HG03442 (cell line): ENCODE measurements around the gene GADD45G.

Experiments
- ATAC-seq: cut with Tn5 transposase; IDR thresholded peaks from one replicate; pipeline ENCODE4 v1.9.1; 2021; ENCODE audit warnings: mild to moderate bottlenecking, moderate library complexity; ENCODE audit not compliant: unreplicated experiment

Gene GADD45G

DNA sequence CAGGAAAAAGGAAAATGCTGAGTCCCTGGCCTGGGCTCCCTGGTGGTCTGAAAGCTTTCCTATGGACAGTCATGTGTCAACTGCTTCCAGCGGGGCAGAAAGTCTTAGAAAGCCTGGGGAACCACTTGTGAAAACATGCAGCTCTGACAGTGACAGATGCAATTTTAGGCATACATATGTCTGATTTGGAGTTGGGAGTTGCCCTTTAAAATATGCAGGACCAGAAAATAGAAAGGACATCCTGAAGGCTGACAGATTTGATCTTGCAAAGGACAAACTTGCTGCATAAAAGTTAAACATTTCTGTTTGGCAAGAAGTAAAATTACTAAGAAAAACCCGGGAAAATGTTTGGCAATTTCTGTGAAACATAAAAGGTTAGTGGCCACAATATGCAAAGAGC, 23.8 kb downstream of the GADD45G start:
- ATAC-seq: no peak

DNA sequence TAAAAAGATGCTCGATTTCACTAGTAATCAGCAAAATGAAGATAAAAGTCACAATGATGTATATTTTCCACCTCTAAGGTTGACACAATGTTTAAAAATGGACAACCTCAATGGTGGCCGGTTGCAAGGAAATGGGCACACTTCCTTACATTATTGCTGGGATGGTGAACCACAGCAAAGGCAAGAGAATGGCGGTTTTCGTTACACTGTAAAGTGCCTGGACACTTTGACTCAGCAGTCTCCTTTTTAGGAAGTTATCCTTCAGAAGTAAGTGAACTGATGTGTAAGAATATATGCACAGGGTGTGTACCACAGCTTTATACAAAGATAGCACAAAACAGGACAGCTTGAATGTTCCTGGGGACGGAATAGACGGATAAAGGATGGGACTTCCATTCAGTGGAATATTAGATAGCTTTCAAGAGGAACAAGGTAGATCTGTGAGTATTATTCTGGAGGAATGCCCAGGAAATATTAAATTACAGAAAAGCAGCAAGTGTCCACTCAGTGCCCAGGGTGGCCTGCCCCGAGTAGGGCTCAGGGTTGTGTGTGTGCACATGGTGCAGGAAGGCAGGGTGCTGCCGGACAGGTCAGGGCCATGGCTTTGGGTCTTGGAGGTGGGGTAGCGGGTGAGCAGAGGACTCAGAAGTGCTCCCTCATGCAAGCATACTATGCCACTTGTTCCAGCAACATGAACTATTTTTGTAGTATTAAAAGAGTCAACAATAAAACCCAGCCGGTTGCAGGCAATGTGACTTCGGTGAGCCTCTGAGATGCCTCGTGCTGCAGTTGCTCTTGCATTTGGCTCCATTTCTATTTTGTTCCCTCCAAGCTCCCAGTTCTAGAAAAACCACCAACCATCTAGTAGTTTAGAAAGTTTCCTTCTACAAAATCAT, 24.5 kb downstream of the GADD45G start:
- ATAC-seq: no peak

DNA sequence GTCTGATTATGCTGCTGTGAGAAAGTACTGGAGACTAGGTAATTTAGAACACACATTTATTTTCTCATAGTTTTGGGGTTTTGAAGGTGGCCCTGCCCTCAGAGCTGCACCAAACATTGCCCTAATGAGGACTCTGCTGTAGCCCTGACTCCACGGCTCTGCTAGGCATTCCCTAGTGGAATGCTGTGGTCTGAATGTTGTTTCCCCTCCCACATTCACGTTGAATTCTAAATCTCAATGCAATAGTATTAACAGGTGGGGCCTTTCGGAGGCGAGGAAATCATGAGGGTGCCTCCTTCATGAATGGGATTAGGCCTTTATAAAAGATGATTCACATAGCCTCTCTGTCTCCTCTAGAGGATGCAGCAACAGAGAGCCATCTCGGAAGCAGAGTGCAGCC, 25.7 kb downstream of the GADD45G start:
- ATAC-seq: no peak

DNA sequence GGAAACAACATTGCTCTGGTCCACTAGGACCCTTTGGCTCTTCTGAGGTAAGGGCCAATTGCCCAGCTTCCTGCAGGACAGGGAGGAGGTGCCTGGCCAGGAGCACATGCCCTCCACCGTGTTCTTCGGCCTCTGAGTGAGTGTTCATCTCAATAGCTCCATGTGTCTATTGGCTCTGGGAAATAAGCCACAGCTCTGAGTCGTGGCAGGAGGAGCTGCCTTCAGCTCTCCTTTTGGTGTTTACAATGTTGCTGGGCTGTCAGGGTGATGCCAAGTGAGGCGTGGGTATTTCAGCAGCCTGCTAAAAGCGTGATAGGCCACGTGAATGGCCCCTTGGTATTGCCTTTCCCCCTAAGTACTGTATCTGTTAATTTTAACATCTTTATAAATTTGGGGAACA, 26.6 kb downstream of the GADD45G start:
- ATAC-seq: no peak

DNA sequence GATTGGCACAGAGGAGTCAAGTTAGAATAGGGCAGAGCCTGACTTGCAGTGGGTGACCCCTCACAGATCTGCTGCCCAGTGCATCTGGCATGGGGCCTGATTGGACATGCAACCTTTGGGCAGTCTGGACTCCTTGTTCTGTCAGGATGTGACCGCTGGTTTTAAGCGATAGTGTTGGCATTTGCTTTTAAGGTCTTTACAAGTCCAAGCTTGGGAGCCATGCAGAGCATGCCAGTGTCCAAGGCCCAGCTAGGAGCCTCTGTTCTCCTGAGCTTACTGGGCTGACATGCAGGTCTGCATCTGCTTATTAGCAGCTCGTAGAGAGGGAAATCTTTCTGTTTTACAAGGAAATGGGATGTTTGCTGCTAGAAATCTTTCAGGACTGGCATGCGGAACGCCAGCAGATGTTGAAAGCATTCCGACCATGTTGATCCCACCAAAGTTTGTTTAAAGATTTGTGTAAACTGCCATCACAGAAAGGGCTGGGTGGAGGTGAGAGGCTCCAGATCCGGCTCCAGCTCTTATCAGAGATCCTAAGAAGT, 27.5 kb downstream of the GADD45G start:
- ATAC-seq: no peak

DNA sequence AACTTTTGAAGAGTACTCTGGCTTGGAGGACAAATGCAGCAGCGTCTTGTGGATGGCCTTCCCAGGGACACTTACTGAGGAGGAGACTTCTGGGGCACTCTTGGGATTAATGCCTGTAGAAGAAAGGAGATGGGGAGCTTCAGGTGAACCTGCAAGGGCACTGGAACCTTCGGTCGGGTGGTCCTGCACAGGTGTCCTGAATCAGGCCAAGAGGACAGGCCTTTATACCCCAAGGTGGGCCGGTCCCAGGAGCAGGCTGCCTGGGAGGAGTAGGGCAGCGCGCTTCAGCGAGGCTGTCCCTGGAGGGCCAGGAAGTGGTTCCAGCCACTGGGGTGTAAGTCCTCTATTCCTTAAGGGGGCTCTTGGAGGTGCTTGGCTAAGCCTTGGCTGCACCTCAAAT, 27.9 kb downstream of the GADD45G start:
- no peak for ATAC-seq

DNA sequence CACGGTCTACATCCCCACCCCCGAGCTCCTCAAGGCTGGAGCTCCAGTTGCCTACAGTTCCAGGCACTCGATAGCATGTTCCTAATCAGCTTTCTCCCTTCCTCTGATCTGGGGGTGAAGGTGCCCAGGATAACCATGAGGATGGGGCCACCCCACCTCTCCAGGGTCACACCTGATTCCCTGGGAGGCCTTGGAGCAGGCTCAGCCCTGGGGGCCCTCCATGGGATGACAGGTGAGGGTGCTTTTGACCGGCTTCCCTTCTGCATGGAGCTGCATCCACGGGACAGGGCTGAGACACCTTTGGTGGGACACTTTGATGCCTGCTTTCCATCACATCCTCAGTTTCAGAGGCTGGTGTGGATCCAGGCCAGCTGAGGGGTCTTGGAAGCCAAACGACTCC, 28.6 kb downstream of the GADD45G start:
- no peak for ATAC-seq

DNA sequence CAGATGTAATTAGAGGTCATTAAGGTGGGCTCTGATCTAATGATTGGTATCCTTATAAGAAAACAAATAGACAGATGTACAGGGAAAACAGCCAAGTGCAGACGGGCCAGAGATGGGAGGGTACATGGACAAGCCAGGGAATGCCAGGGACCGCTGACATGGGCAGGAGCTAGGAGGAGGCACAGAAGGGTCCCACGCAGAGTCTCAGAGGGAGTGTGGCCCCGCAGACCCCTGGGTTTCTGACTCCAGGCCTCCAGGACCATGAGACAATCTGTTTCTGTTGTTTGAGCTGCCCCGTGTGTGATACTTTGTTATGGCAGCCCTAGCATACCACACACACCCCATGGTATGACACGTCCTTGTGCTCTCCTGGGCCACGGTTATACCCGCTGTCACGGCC, 29.1 kb downstream of the GADD45G start:
- ATAC-seq: no peak

DNA sequence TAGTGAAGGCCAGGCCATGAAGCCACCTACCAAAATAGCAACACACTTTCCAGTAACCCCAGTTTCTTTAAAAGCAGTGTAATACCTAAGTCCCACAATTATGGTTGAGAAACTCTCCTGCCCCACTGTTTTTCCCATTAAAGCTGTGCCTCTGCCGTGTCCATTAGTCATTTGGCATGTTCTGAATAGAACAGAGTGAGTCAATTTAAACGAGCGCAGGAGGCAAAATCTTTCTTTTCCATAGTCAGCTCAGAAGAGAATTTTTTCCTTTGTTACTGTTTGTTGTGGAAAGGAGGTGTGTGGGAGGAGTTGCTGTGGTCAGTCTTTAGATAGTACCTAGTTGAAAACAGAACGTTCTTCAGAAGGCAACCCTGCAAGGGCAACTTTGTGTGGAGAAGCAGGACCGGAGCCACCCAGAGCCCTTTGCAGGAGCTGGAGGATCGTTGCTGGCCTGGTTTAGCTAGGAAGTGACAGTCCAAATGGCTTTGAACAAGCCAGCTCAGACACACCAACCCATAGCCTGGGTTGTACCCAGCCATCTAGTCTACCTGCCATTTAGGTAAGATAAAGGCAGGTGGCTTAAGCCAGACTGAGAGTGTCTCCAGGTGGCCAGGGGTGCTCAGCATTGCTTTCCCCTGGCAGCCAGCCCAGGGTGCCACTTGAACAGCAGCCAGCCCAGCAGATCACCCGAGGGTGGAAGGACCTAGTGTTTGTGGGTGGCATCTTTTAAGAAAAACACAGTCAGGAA, 30.4 kb downstream of the GADD45G start:
- no peak for ATAC-seq

DNA sequence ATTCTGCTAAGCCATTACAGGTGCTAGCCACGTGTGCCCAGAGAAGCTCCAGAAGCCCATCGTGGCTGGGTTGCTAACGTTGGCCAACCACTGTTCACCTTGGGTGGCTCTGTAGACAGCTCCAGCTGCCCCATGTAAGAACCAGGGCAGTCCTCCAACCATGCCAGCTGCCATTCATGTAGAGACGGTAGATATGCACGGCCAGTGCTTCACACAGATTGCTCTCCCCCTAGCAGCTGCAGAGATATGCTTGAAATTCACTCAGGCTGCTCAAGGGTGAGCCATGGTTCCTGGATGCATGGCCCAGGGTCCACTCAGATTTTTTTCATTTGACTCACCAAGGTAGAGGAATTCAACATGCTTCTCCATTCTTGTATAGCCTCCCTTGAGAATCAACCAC, 31.0 kb downstream of the GADD45G start:
- ATAC-seq: no peak

DNA sequence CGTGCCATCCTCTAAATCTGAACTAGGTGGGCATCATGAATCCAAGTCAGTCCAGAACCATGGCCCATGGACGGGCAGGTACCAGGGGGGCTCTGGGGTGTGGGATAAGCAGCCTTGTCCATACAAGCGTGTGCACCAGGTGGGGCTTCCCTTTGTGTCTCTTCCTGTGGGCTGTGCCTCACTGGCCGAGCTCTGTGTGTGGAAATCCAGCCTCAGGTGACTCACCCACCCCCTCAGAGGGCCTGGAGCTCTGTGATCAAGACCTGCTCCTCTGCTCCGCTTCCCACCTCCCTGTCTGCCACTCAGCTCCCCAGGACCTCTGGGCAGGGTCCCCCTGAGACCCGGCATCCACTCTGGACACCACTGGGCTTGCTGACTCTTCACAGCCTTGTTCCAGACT, 33.0 kb downstream of the GADD45G start:
- no peak for ATAC-seq

DNA sequence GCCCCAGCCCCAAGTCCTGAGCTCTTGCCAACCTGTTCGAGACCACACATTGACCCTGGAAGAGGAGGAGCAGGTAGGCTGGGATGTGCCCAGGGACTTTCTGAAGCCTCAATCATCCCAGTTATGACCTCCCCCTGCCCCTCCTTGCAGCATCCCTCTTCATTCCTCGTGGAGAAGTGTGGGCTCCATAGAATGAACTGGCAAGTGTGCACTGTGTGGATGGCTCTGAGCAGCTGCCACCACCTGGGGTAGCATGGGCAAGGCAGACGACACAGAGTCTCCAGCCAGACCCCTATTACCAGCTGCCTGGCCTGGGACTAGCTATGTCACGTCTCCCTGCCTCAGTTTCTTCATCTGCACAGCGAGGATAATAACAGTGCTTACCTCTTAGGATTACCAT, 33.5 kb downstream of the GADD45G start:
- ATAC-seq: no peak

DNA sequence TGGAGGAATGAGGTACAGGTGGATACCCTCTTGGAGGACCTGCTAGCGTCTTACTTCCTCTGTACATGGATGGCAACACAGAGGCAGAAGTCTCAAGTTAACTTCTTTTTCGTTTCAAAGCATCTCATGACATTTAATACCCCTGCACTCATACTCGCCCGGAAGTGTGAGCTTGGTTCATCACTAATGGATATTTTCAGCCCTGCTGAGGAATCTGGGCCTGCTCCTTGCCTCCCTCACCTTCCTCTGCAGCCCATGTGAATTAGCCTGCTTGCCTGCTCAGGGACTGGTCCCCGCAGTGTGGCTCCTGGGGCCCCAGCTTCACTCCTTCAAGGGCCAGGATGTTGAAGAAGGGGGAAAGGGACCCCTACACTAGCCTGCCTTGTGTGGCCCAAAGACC, 34.1 kb downstream of the GADD45G start:
- no peak for ATAC-seq

DNA sequence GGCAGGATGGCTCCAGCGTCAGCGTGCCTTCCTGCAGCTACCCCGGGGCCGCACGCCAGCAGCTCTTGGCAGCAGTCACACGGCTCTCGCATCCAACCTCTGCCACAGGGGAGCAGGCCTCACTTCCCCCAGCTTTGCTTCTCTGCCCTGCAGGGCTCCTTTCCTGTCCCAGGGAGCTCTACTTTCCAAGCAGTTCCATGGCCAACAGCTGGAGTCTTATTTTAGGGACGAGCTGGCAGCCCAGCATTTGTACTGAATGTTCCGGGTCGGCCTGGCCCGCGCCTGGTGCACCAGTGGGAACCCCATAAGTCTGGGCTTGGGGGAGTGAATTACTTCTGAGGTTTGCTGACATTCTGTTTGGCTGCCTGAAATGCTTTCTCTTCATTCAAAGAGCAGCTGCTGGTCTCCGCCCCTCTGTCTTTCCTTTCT, 34.6 kb downstream of the GADD45G start:
- ATAC-seq: no peak

DNA sequence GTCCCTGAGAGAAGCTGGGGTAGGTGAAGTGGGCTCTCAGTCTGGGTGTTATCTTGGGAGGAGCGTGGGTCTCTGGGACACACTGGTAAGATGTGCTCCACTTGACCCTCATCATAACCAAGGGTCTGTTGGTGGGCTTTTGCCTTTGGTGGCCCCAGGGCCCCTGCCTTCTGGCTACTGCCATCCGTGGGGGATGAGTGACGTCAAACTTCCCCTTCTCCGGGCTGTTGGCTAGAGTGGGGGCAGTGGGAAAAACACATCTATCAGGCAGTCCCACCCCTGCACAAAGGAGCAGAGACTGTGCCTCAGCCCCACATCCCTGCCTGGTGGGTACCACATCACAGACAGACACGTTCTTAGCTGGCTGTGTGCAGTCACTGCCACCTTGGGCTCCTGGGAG, 35.1 kb downstream of the GADD45G start:
- ATAC-seq: no peak

DNA sequence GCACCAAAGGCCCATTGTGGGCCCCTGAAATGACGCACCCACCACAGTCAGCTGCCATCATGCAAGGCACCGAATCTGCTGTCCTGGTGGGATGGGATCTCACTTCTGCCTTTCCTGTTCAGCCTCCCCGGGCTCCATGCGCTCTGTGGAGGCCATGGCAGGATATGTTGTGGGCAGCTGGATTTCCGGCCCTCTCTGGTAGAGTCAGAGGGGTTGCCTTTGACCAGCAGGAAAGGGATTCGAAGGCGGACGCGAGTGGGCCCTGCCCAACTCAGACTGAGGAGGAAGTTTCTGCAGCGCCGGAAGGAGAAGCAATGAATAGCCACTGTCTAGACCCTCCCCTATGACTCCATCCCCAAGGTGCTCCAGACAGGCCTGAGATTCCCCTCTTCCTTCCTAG, 35.5 kb downstream of the GADD45G start:
- no peak for ATAC-seq

DNA sequence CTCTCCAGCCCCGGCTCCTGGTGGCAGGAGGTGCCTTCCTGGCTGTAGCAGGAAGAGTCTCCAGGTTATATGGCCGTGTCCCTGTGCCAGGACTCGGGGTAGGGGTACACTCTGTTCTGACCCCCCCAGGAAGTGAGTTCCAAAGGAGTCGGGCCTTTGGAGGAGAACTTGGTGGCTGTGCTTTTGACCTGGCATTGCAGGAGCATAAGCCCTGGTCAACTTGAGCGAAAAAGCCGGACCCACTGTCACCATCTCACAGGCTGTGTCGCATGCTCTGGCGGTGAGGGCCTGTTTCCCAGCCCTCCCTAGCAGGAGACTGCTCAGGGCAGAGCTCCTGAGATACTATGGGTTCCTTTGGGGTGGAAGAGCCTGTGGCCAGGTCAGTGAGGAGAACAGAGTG, 36.0 kb downstream of the GADD45G start:
- no peak for ATAC-seq

DNA sequence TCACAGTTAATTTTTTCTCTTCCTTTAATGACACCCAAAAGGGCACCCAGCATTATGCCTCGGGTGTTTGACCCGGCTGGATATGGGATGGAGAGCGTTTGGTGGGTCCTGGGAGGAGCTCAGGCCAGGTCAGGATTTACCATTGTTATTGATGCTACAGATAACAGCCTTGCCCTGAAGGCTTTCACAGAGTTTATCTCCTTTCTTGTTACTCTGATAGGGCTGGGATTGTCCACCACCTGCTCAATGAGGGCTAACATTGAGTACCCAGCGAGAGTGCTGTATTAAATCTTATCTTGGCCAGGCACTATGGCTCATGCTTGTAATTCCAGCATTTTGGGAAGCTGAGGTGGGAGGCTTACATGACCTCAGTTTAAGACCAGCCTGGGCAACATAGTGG, 37.2 kb downstream of the GADD45G start:
- no peak for ATAC-seq

DNA sequence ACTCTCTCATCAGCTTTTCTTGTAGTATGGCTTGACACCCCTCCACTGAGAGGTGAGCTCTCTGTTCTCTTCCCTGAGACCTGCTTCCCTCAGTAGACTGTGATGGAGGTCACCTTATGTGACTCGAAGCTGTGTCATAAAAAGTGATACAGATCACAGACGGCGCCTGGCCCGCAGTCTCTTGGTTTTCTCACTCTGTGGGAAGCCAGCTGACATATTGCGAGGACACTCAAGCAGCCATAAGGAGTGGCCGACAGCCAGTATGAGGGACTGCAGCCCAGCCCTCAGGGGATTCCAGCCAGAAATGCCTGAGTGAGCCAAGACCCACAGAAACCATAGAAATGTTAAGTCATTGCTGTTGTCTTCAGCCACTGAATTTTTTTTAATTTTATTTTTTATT, 38.0 kb downstream of the GADD45G start:
- ATAC-seq: no peak

DNA sequence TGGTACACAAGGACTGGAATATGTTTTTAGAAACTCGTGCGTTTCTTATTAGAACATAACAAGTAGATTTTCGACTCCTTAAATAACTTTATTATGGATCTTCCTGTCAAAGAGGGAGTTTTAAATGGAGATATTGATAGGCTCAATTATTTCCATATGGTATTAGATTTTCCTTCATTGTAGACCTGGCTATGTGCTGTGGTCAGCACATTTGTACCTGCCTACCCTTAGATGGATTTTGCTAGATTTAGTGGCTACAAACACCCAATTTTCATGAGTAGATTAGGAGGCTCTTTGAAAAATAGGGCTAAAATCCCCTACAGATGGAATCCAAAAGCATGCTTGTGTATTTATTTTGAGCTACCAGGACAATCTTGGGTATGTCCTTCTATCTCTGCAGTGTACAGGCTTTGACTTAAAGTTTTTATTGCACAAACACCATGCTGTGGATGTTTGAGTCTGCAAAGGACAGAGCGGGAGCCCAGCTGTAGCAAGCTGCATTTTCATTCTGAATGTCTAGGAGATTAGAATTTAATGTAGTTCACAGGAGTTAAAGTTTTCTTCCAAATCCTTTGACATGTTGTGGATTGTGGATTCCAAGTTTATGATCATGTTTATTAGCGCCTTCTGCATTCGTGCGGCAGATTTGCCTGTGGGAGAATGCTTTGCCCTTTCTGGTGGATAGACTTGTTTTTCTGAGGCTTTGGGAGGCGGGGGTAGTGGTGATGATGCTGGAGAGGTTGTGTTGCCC, 41.6 kb downstream of the GADD45G start:
- no peak for ATAC-seq

DNA sequence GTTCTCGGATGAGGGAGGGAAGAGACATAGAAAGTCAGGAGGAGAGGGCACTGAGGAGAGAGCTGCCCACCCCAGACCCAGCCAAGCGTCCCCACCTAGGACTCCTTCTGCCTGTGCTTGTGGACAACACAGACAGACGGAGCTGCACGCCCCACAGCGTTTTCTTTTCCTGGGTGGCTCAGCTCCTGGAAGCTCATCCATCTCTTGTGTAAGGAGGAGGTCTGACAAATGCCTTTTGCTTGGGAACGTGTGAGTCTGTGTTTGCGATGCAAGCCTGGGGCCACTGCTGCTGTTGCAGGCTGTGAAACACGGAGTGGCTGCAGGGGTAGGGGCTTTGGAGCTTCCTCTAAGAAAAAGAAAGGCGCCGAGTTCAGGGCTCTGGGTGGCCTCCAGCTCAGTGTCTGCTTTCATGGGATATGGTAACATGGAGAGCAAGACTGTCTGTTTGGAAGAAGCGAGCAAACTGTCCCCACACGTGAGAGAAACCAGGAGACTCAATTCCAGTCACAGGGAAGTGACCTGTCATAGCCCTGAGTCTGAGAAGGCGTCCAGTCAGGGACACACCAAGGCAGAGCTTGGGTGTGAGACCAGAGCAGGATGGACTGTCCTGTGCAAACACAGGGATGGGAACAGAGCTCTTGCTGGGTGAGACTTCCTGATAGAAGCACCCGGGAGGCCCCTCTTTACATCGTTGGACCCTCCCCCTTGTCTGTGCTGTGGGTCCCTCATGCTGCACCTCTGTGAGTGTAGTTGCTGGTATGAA, 42.7 kb downstream of the GADD45G start:
- ATAC-seq: no peak
